NCI-H2081 treated with DMSO at 0.1 percent for 48 hours (cell line): ENCODE results near the gene DUSP9.
"Not testable (repeated sequence)": the region's sequence is repeated elsewhere in the genome, so short reads cannot be mapped to it uniquely, and the experiment has no call there.

Experiments
- DNase-seq: peaks from one replicate; lab custom pipeline; 2025; lab: John Stamatoyannopoulos, UW

DUSP9 gene

GRCh38 chrX:153671589-153672530 is 24.9 kb downstream of the DUSP9 start:
- no peak for DNase-seq

GRCh38 chrX:153672531-153673427 is 25.8 kb downstream of the DUSP9 start:
- DNase-seq = no peak

- DNase-seq = no peak
Measured at GRCh38 chrX:153673428-153674218, 26.6 kb downstream of the DUSP9 start, which contains the start of gene PNCK. PNCK (minus strand) TSS chrX:153673813; CDS start chrX:153673076, 737 bp downstream.

GRCh38 chrX:153674219-153674851 is 27.3 kb downstream of the DUSP9 start:
- no peak for DNase-seq

GRCh38 chrX:153681175-153681574 is 34.2 kb downstream of the DUSP9 start:
- DNase-seq = no peak

GRCh38 chrX:153683486-153683885 is 36.5 kb downstream of the DUSP9 start:
- DNase-seq = not testable (repeated sequence)

GRCh38 chrX:153684467-153685155 is 37.6 kb downstream of the DUSP9 start:
- DNase-seq = no peak

GRCh38 chrX:153685156-153685536 is 38.1 kb downstream of the DUSP9 start:
- DNase-seq = no peak

- no peak for DNase-seq
Measured at GRCh38 chrX:153685751-153686696, 39.0 kb downstream of the DUSP9 start.

GRCh38 chrX:153686711-153687110 is 39.7 kb downstream of the DUSP9 start:
- no peak for DNase-seq

- no peak for DNase-seq
Measured at GRCh38 chrX:153687121-153688039, 40.4 kb downstream of the DUSP9 start, which contains the start of gene SLC6A8. SLC6A8 (plus strand) TSS chrX:153687926; CDS start chrX:153688575, 649 bp downstream.

- DNase-seq = no peak
Measured at GRCh38 chrX:153688071-153688470, 41.1 kb downstream of the DUSP9 start.

GRCh38 chrX:153688506-153688905 is 41.5 kb downstream of the DUSP9 start:
- DNase-seq = no peak

GRCh38 chrX:153688911-153689590 is 42.0 kb downstream of the DUSP9 start:
- no peak for DNase-seq

- no peak for DNase-seq
Measured at GRCh38 chrX:153689654-153690465, 42.9 kb downstream of the DUSP9 start.

GRCh38 chrX:153690466-153690865 is 43.5 kb downstream of the DUSP9 start:
- DNase-seq = no peak
